GM18907 (cell line): ENCODE results near the gene CD99L2.

Source experiments
- ATAC-seq: cut with Tn5 transposase; IDR thresholded peaks from one replicate; pipeline ENCODE4 v1.9.1; 2021; ENCODE audit warnings: mild to moderate bottlenecking, moderate library complexity; ENCODE audit not compliant: unreplicated experiment

The CD99L2 gene

GRCh38 chrX:150898343-150899190 lies at the start of gene CD99L2:
TSS of gene CD99L2 (minus strand) at chrX:150898668. CDS start at chrX:150898588, 80 bp downstream.
- peak; percentile 86 for ATAC-seq

GRCh38 chrX:150944233-150944632 lies 45.8 kb upstream of the CD99L2 start:
- no peak for ATAC-seq

GRCh38 chrX:150942942-150943594 lies 44.6 kb upstream of the CD99L2 start:
- no peak for ATAC-seq

- no peak for ATAC-seq
Observed at GRCh38 chrX:150941580-150941979, 43.1 kb upstream of the CD99L2 start.

GRCh38 chrX:150940844-150941495 lies 42.5 kb upstream of the CD99L2 start:
- no peak for ATAC-seq

- ATAC-seq, result no peak
Observed at GRCh38 chrX:150936556-150936955, 38.1 kb upstream of the CD99L2 start.

GRCh38 chrX:150935467-150935866 lies 37.0 kb upstream of the CD99L2 start:
- no peak for ATAC-seq

- ATAC-seq, result no peak
Observed at GRCh38 chrX:150934453-150934852, 36.0 kb upstream of the CD99L2 start.

- no peak for ATAC-seq
Observed at GRCh38 chrX:150933945-150934350, 35.5 kb upstream of the CD99L2 start.

- no peak for ATAC-seq
Observed at GRCh38 chrX:150929058-150929457, 30.6 kb upstream of the CD99L2 start.

GRCh38 chrX:150926791-150927190 lies 28.3 kb upstream of the CD99L2 start:
- no peak for ATAC-seq

GRCh38 chrX:150926304-150926703 lies 27.8 kb upstream of the CD99L2 start:
- ATAC-seq, result no peak

GRCh38 chrX:150919401-150919800 lies 20.9 kb upstream of the CD99L2 start:
- no peak for ATAC-seq

- no peak for ATAC-seq
Observed at GRCh38 chrX:150913511-150913910, 15.0 kb upstream of the CD99L2 start.

- ATAC-seq, result no peak
Observed at GRCh38 chrX:150907474-150907873, 9.0 kb upstream of the CD99L2 start.

GRCh38 chrX:150906694-150907093 lies 8.2 kb upstream of the CD99L2 start:
- ATAC-seq, result no peak

GRCh38 chrX:150905293-150905692 lies 6.8 kb upstream of the CD99L2 start:
- no peak for ATAC-seq

- no peak for ATAC-seq
Observed at GRCh38 chrX:150903110-150903508, 4.6 kb upstream of the CD99L2 start.

- ATAC-seq, result no peak
Observed at GRCh38 chrX:150902434-150903109, 4.1 kb upstream of the CD99L2 start.

- peak; percentile 53 for ATAC-seq
Observed at GRCh38 chrX:150899191-150899757, 806 bp upstream of the CD99L2 start.
